ENCODE data around the gene MAST4. TPM values are rescaled to one million over a fixed set of nuclear protein-coding genes. Genes with fewer than 3 reads are reported as not detected.

MAST4 gene
- polyA plus RNA-seq, 1 experiment: 4.0 TPM

GRCh38 chr5:66992547-66992946 is 396.4 kb downstream of the MAST4 start:
- TF ChIP-seq, protein P1, sequence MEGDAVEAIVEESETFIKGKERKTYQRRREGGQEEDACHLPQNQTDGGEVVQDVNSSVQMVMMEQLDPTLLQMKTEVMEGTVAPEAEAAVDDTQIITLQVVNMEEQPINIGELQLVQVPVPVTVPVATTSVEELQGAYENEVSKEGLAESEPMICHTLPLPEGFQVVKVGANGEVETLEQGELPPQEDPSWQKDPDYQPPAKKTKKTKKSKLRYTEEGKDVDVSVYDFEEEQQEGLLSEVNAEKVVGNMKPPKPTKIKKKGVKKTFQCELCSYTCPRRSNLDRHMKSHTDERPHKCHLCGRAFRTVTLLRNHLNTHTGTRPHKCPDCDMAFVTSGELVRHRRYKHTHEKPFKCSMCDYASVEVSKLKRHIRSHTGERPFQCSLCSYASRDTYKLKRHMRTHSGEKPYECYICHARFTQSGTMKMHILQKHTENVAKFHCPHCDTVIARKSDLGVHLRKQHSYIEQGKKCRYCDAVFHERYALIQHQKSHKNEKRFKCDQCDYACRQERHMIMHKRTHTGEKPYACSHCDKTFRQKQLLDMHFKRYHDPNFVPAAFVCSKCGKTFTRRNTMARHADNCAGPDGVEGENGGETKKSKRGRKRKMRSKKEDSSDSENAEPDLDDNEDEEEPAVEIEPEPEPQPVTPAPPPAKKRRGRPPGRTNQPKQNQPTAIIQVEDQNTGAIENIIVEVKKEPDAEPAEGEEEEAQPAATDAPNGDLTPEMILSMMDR (IDR thresholded peaks at IDR 0.05; ENCODE audit: insufficient read depth, low read depth, low read length): no peak
- Histone ChIP-seq H3K36me3 (ENCODE audit: control insufficient read depth, insufficient read depth, low read length) (no peaks in the 10 kb centered on the region), H3K4me3 (ENCODE audit: low read depth, low read length) (no peak overlapping the region), H3K27me3 (ENCODE audit: control insufficient read depth, insufficient read depth, low read length) (no peaks in the 10 kb centered on the region)
- ChIA-PET POLR2A (no interaction called here), CTCF (interaction anchor here (1.3 kb wide), 1 partner anchor 136 kb away, joined by 3 read pairs; no protein-coding TSS in a partner anchor)
- no peak for DNase-seq (ENCODE audit: low read depth)

DNA sequence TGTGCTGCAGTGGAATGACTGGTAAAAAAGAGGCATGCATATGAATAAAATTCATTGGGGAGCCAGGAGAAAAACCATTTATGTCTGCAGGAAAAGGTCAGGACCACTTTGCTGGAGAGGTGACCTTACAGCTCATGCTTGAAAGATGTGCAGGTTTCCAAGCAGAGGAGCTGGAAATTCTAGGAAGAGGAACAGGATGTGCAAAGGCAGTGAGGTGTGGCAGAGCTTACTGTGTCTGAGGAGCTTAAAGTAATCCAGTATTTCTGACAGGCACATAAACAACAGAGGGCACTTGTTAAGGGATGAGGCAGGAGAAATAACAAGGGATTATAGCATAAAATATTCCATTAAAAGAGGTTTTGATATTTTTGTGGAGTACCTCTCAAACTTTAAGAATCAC is 397.3 kb downstream of the MAST4 start:
- H3K36me3 ChIP-seq (ENCODE audit: control insufficient read depth, insufficient read depth, low read length): no peaks in the 10 kb centered on the region
- ChIA-PET POLR2A (no interaction called here), CTCF (interaction anchor here (1.7 kb wide), 1 partner anchor 157 kb away, joined by 8 read pairs; no protein-coding TSS in a partner anchor)
- H3K4me3 ChIP-seq (ENCODE audit: low read depth, low read length): no peak overlapping the region
- DNase-seq (ENCODE audit: low read depth): no peak
- no peaks in the 10 kb centered on the region for H3K27me3 ChIP-seq (ENCODE audit: control insufficient read depth, insufficient read depth, low read length)
- TF ChIP-seq, protein P1 (IDR thresholded peaks at IDR 0.05; ENCODE audit: insufficient read depth, low read depth, low read length): no peak

GRCh38 chr5:66993882-66994281 is 397.7 kb downstream of the MAST4 start:
- DNase-seq (ENCODE audit: low read depth): no peak
- TF ChIP-seq, protein P1 (IDR thresholded peaks at IDR 0.05; ENCODE audit: insufficient read depth, low read depth, low read length): no peak
- no peak overlapping the region for H3K4me3 ChIP-seq (ENCODE audit: low read depth, low read length)
- H3K36me3 ChIP-seq (ENCODE audit: control insufficient read depth, insufficient read depth, low read length): no peaks in the 10 kb centered on the region
- H3K27me3 ChIP-seq (ENCODE audit: control insufficient read depth, insufficient read depth, low read length): 0 out of 2 replicates have a peak, but pooled peaks cover under 1% of the 10 kb centered on the region
- CTCF ChIA-PET: interaction anchor here (1.7 kb wide), 1 partner anchor 156 kb away, joined by 8 read pairs; no protein-coding TSS in a partner anchor
- POLR2A ChIA-PET: no interaction called here

DNA sequence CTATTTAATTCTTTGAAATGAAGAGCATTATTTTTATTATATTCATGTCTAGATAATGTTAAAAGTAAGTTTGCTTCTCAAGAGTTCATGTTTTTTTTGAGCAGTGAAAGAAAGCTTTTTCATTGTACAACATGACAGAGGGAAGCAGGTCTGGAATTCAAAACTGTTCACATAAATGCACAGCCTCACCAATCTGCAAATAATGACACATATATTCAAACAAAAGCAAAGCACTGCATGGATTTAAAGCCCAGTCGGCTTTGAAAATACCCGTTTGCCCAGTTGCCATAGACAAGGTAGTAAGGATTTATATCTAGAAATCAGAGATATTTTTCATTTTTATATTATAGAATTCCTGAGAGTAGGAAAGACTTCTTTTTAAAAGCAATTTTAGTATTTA is 398.6 kb downstream of the MAST4 start:
- H3K27me3 ChIP-seq (ENCODE audit: control insufficient read depth, insufficient read depth, low read length): 0 out of 2 replicates have a peak, but pooled peaks cover 3% of the 10 kb centered on the region
- ChIA-PET POLR2A (no interaction called here), CTCF (interaction anchor here (1.7 kb wide), 1 partner anchor 155 kb away, joined by 8 read pairs; no protein-coding TSS in a partner anchor)
- H3K4me3 ChIP-seq (ENCODE audit: low read depth, low read length): no peak overlapping the region
- DNase-seq (ENCODE audit: low read depth): no peak
- H3K36me3 ChIP-seq (ENCODE audit: control insufficient read depth, insufficient read depth, low read length): no peaks in the 10 kb centered on the region
- TF ChIP-seq, protein P1 (IDR thresholded peaks at IDR 0.05; ENCODE audit: insufficient read depth, low read depth, low read length): no peak

DNA sequence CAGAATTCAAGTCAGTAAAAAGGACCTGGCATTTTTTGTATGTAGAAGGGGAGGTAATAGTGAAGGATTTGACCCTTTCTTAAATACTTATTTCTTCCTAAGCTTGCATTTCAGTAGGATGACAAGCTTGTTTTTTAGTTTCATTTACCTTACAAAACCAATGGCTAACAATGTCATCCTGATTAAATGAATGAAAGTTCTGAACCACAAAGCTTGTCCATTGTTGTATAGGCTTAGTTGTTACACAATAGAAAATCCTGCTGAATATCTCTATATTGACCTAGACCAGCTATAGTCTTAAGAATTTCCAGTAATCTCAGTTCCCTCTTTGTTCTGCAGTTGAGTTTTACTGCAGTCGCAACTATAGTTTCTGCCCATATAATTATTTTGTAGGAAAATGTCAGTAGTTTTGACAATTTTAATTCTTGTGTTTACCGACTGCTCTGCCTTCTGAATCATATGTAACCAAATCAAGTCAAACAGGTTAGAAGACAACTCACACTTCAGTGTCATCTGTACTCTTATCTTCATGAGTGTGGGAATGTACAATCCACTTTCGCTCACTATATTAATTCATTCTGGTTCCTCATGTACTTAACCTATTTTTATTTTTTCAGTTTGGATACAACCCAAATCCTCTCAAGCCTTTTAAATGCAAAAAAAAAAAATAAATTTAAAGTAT is 404.7 kb downstream of the MAST4 start:
- Histone ChIP-seq H3K27me3 (ENCODE audit: control insufficient read depth, insufficient read depth, low read length) (0 out of 2 replicates have a peak, but pooled peaks cover 3% of the 10 kb centered on the region), H3K4me3 (ENCODE audit: low read depth, low read length) (no peak overlapping the region), H3K36me3 (ENCODE audit: control insufficient read depth, insufficient read depth, low read length) (no peaks in the 10 kb centered on the region)
- no peak for DNase-seq (ENCODE audit: low read depth)
- TF ChIP-seq, protein P1 (IDR thresholded peaks at IDR 0.05; ENCODE audit: insufficient read depth, low read depth, low read length): no peak
- POLR2A ChIA-PET: no interaction called here
- CTCF ChIA-PET: interaction anchor here (3.3 kb wide), 1 partner anchor 12 kb away, joined by 12 read pairs; no protein-coding TSS in a partner anchor

Measured in BJ (cell line).